GM12892 (cell line): ENCODE measurements around the gene ARFGAP1.
"Not testable (repeated sequence)": the region's sequence is repeated elsewhere in the genome, so short reads cannot be mapped to it uniquely, and the experiment has no call there.

Experiments used
- DNase-seq: peaks from one replicate; pipeline ENCODE4 v3.0.0; 2011; ENCODE audit not compliant: insufficient read length
- FAIRE-seq: peaks from 2 replicates; lab custom pipeline; 2011; peaks lifted over from hg19 to GRCh38; lab: Jason Lieb, UNC
- POLR2A ChIP-seq: IDR thresholded peaks from 2 replicates; pipeline ENCODE4 v1.6.1; 2011; ENCODE audit warnings: low read depth, low read length, control low read depth
- POLR2AphosphoS5 ChIP-seq: IDR thresholded peaks from 2 replicates; pipeline ENCODE4 v1.6.1; 2011; ENCODE audit warnings: low read depth, low read length, control low read depth
- TAF1 ChIP-seq: IDR thresholded peaks from 2 replicates; pipeline ENCODE4 v1.6.1; 2011; ENCODE audit warnings: low read depth, mild to moderate bottlenecking, control low read depth, low read length, borderline replicate concordance

The ARFGAP1 gene

DNA sequence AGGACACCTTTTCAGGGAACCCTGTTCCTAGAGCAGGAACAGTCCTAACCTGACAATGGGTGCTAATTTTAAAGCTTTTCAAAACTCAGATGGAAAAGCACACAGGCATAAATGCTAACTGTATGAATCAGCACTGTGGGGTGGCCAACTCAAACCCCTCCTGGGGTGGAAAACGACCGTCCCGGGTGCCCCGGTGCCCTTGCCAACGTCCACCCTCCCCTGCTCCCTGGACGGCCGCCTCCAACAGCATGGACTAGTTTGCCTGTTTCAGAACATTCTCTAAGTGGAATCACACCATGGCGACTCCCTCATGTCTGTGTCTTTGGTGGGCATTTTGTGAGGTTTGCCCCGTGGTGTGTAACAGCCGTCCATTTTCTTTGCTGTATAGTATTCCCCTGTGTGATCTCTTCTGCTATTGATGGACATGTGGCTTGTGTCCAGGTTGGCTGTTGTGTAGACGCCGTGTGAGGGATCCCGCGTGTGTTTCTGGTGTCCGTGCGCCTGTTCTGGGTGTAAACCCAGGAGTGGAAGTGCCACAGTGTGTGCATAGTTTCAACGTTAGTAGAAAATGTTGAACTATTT lies 26.2 kb downstream of the ARFGAP1 start:
- DNase-seq (no peak), FAIRE-seq (no peak)
- TF ChIP-seq POLR2AphosphoS5 = no peak
- TF ChIP-seq TAF1 = no peak
- no peak for TF ChIP-seq POLR2A

DNA sequence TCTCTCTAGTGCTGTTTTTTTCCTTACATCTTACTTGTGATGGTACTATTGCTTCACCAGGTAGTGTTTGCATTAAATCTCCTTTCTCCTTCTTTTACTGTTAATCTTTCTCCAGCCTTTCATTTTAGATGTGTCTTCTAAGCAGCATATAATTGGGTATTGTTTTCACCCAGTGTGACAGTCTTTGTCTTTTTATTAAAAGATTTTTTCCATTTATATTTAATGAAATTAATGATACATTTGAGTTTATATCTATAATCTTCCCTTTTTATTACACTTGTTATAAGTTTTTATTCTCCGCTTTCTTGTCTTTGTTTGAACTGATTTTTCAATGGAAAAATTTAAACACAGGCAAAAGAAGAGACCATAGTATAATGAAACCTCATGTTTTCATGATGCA lies 29.1 kb downstream of the ARFGAP1 start:
- FAIRE-seq (no peak), DNase-seq (no peak)
- TF ChIP-seq POLR2A = no peak
- TF ChIP-seq TAF1 = no peak
- no peak for TF ChIP-seq POLR2AphosphoS5

DNA sequence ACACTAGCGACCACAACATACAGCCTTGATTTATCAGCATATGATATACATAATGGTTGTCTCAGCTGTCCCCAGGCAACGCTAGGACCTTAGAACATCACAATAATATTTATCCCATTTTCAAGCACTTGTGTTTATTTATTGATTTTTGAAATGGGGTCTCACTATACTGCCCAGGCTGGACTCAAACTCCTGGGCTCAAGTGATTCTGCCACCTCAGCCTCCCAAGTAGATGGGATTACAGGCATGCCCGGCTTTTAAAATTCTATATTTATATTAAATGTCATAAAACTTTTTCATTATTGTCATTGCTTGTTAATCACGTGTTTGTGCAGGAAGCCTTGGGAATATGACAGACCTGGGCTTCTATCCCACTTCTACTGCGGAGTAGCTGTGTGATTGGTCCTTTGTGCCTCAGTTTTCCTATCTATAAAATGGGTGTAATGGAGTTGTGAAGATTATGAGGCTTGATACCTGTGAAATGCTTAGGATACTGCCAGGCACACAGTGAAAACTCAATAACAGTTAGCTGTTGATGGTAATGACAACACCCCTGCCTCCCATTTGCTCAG lies 30.6 kb downstream of the ARFGAP1 start:
- no peak for DNase-seq
- TF ChIP-seq POLR2AphosphoS5 (no peak), POLR2A (no peak), TAF1 (no peak)
- no peak for FAIRE-seq

DNA sequence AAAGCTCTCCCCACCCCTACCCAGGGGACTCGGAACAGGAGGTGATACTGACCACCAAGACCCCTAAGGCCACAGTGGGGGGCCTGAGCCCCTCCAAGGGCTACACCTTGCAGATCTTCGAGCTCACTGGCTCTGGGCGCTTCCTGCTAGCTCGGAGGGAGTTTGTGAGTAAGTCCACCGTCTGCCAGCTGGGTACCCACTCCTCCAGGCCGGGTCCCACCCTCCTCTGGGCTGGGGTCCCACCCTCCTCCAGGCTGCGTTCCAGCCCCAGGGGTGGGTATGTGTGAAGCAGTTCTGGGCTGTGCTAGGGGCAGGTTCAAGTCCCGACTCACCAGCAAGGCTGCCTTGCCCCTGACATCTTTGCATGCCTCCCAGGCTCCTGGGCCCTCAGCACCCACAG lies 32.8 kb downstream of the ARFGAP1 start:
- DNase-seq (no peak), FAIRE-seq (no peak)
- TF ChIP-seq TAF1 (no peak), POLR2A (no peak), POLR2AphosphoS5 (no peak)

DNA sequence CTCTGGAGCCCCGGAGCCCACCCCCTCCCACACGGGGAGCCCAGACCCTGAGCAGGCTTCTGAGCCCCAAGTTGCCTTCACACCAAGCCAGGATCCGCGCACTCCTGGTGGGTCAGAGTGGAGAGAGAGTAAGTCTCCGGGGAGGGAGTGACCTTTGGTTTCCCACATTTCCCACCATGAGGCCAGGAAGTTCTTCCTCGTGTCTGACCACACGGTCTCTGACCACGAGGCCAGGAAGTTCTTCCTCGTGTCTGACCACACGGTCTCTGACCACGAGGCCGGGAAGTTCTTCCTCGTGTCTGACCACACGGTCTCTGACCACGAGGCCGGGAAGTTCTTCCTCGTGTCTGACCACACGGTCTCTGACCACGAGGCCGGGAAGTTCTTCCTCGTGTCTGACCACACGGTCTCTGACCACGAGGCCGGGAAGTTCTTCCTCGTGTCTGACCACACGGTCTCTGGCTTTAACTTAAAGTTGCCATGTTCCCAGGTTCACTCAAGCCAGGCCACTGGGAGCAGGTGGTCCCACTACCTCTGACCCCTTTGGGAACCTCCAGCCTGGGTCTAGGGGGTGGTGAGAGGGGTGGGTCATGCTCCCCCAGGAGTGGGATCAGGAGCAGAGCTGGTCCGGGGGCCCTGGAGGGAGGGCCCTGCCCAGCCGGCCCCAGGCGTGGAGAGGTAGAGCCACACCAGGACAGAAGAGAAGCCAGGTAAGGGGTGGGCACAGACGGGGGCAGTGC lies 33.5 kb downstream of the ARFGAP1 start:
- not testable (repeated sequence) for DNase-seq, FAIRE-seq

DNA sequence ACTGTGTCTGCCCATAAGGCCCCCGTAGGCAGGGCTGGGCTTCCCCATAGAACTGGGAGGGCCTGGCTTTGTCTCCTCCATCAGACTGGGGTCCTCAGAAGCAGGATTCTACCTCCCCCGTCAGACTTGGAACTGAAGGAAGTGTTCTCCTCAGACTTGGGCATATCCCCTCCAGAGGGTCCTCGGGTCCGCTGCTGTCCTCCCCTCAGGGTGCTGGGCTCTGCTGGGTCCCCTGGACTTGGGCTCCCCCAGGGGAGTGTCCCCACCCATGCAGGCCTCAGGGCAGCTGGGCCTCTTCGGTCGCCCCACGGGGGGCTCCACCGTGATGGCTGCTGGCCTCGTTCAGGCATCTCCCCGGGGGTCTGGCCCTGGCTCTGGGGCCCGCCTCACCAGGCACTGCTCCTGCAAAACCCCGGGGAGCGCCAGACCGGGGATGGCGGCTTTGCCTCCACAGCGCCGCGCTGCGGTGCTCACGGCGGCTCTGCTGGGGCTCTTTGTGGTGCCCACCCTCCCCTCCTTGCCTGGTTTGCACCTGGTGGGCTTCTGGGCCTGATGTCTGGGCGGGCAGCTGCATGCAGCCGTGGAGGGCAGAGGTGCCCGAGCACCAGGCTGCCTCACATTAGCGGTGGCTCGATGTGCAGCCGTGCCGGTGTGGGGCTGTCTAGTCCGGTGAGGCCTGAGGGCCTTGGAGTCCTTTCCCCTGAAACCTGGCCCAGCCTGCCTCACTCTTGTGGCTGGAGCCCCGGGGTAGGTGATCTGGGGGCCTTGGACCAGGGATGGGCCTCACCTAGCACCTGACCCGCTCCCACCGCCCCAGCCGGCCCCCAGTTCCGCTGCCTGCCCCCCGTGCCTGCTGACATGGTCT lies 34.3 kb downstream of the ARFGAP1 start:
- DNase-seq (no peak), FAIRE-seq (no peak)
- TF ChIP-seq POLR2A (no peak), TAF1 (no peak), POLR2AphosphoS5 (no peak)

DNA sequence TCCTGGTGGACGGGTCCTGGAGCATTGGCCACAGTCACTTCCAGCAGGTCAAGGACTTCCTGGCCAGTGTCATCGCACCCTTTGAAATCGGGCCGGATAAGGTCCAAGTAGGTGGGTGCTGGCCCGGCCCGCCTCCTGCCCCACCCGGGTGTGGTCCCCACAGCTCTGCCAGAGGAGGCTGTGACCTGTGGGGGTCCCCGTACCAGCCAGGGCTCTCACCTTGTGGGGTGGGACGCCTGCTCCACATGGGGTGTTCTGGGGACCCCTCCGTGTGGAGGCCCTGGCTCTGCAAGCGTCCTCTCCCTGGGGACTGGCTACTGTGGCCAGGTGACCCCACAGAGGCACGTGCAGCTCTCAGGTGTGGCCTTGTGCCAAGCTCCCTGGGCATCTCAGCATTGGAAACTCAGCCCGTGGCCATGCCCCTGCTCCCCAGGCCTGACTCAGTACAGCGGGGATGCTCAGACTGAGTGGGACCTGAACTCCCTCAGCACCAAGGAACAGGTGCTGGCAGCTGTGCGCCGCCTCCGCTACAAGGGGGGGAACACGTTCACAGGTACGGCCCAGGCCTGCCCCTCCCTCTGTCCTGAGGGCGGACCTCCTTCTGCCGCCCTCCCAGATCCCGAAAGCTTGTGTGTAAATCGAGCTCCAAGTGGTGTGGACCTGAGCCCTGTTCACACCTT lies 35.1 kb downstream of the ARFGAP1 start:
- no peak for TF ChIP-seq TAF1
- no peak for TF ChIP-seq POLR2AphosphoS5
- no peak for TF ChIP-seq POLR2A
- DNase-seq (no peak), FAIRE-seq (no peak)

DNA sequence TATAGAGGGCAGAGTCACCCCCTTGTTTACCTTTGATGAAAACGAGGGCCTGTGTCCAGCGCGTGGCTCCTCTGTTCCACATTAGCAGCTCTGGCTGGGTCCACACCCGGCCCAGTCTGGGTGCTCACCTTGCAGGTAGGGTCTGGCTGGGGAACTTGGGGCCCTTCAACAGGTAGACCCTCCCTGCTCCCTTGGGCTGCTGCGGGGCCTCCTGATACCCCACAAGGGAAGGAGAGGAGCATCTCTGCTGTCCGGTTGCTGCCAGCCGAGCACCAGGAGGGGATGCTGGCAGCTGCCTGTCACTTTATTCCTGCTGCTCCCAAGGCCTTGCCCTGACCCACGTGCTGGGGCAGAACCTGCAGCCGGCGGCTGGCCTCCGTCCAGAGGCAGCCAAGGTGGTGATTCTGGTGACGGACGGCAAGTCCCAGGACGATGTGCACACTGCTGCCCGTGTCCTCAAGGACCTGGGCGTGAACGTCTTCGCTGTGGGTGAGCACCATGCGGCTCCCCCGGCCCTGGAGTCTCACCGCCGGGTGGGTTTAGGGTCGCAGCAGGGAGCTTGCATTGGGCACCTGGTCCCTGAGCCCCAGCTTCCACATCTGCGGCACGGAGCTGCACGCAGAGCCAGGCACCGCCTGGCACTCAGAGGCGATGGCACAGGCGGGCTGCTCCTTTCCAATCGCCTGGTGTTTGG lies 35.8 kb downstream of the ARFGAP1 start:
- DNase-seq (no peak), FAIRE-seq (no peak)
- TF ChIP-seq POLR2A (no peak), POLR2AphosphoS5 (no peak), TAF1 (no peak)

DNA sequence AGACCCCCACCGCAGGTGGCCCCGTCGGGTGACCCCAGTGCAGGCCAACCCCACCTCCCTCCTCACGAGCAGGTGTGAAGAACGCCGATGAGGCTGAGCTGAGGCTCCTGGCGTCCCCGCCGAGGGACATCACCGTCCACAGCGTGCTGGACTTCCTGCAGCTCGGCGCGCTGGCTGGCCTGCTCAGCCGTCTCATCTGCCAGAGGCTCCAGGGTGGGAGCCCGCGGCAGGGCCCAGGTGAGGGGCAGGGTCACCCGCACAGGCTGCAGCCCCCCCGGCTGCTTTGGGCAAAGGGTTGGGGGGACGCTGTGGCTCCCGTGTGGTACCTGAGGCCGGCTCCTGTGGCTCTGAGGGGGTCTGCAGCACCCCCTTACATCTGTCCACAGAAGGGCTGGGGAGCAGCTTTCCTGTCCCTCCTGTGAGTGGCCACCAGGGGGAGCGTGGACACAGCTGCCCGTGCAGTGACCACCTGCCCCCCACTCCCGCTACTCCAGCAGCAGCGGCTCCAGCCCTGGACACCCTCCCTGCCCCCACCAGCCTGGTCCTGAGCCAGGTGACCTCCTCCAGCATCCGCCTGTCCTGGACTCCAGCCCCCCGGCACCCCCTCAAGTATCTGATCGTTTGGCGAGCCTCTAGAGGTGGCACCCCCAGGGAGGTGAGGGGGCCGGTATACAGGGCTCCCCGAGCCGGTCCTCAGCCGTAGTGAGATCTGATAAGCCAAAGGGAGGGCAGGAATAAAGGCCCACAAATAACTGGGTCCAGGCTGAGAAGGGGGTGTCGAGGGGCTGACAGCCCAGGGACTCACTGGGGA lies 36.9 kb downstream of the ARFGAP1 start:
- TF ChIP-seq POLR2A (no peak), TAF1 (no peak)
- DNase-seq (no peak), FAIRE-seq (no peak)
